ENCODE measurements around the gene SAPCD1.

The SAPCD1 gene

GRCh38 chr6:31723980-31724691 is 38.3 kb upstream of the SAPCD1 start:
- TF ChIP-seq BHLHE40 (IDR thresholded peaks at IDR 0.05; ENCODE audit: borderline replicate concordance) (no peak), ZNF384 (IDR thresholded peaks at IDR 0.05) (no peak), FOXK2 (IDR thresholded peaks at IDR 0.05) (no peak)
- ChIA-PET POLR2A (interaction anchor here (0.7 to 1.5 kb wide), 5 partner anchors 9 to 113 kb away, joined by 3 to 6 read pairs (median 5); partner anchors contain the start of genes ABHD16A and LY6G6D), CTCF (interaction anchor here (0.5 kb wide), 1 partner anchor 183 kb away, joined by 3 read pairs; no protein-coding TSS in a partner anchor)
- no peak for DNase-seq (ENCODE audit: extremely low spot score)

- ChIA-PET POLR2A (interaction anchor here (0.8 to 1.5 kb wide), 6 partner anchors 11 to 28 kb away, joined by 3 to 6 read pairs (median 3); partner anchors contain the start of genes ABHD16A, CLIC1 and MSH5), CTCF (no interaction called here)
- DNase-seq (ENCODE audit: extremely low spot score), result no peak
- TF ChIP-seq FOXA1 (IDR thresholded peaks at IDR 0.05), result no peak
- no peak for TF ChIP-seq HDGF (IDR thresholded peaks at IDR 0.05; ENCODE audit: borderline replicate concordance)
These were observed 36.7 kb upstream of the SAPCD1 start for GRCh38 chr6:31725502-31726350.

GRCh38 chr6:31727034-31727716 is 35.3 kb upstream of the SAPCD1 start:
- CTCF ChIA-PET, result no interaction called here
- TF ChIP-seq BHLHE40 (IDR thresholded peaks at IDR 0.05; ENCODE audit: borderline replicate concordance), result no peak
- TF ChIP-seq NFRKB (IDR thresholded peaks at IDR 0.05), result no peak
- no peak for TF ChIP-seq HDGF (IDR thresholded peaks at IDR 0.05; ENCODE audit: borderline replicate concordance)
- no peak for TF ChIP-seq LEF1 (IDR thresholded peaks at IDR 0.05; ENCODE audit: borderline replicate concordance)
- TF ChIP-seq FOXM1 (IDR thresholded peaks at IDR 0.05; ENCODE audit: borderline replicate concordance), result no peak
- TF ChIP-seq CTBP1 (IDR thresholded peaks at IDR 0.05; ENCODE audit: borderline replicate concordance), result no peak
- TF ChIP-seq SUZ12 (IDR thresholded peaks at IDR 0.05), result no peak
- no peak for TF ChIP-seq FOXA1 (IDR thresholded peaks at IDR 0.05)
- TF ChIP-seq FOXK2 (IDR thresholded peaks at IDR 0.05), result no peak
- TF ChIP-seq TARDBP (IDR thresholded peaks at IDR 0.05), result no peak
- no peak for TF ChIP-seq SP1 (IDR thresholded peaks at IDR 0.05)
- no peak for TF ChIP-seq ARNT (IDR thresholded peaks at IDR 0.05)
- no peak for TF ChIP-seq ZNF384 (IDR thresholded peaks at IDR 0.05)
- TF ChIP-seq ELF4 (IDR thresholded peaks at IDR 0.05), result no peak
- no peak for TF ChIP-seq PKNOX1 (IDR thresholded peaks at IDR 0.05)
- no peak for TF ChIP-seq L3MBTL2 (conservative IDR thresholded peaks at IDR 0.05)
- POLR2A ChIA-PET, result interaction anchor here (1.2 to 4.2 kb wide), 3 partner anchors 12 to 103 kb away, joined by 3 to 40 read pairs (median 4); partner anchors contain the start of gene MSH5
- DNase-seq (ENCODE audit: extremely low spot score), result no peak

GRCh38 chr6:31727717-31728671 is 34.5 kb upstream of the SAPCD1 start:
- ChIA-PET POLR2A (interaction anchor here (1.2 to 4.2 kb wide), 2 partner anchors 11 to 102 kb away, joined by 4 to 40 read pairs; partner anchors contain the start of gene MSH5), CTCF (no interaction called here)
- no peak for DNase-seq (ENCODE audit: extremely low spot score)
- TF ChIP-seq TARDBP (IDR thresholded peaks at IDR 0.05) (no peak), ZNF384 (IDR thresholded peaks at IDR 0.05) (no peak), L3MBTL2 (conservative IDR thresholded peaks at IDR 0.05) (no peak), FOXA1 (IDR thresholded peaks at IDR 0.05) (no peak), BHLHE40 (IDR thresholded peaks at IDR 0.05; ENCODE audit: borderline replicate concordance) (no peak), NFRKB (IDR thresholded peaks at IDR 0.05) (no peak), CTBP1 (IDR thresholded peaks at IDR 0.05; ENCODE audit: borderline replicate concordance) (no peak), FOXK2 (IDR thresholded peaks at IDR 0.05) (no peak), HDGF (IDR thresholded peaks at IDR 0.05; ENCODE audit: borderline replicate concordance) (no peak), SP1 (IDR thresholded peaks at IDR 0.05) (no peak), ARNT (IDR thresholded peaks at IDR 0.05) (no peak), FOXM1 (IDR thresholded peaks at IDR 0.05; ENCODE audit: borderline replicate concordance) (no peak), PKNOX1 (IDR thresholded peaks at IDR 0.05) (no peak), ELF4 (IDR thresholded peaks at IDR 0.05) (no peak), SUZ12 (IDR thresholded peaks at IDR 0.05) (no peak), LEF1 (IDR thresholded peaks at IDR 0.05; ENCODE audit: borderline replicate concordance) (no peak)

GRCh38 chr6:31728767-31729514 is 33.5 kb upstream of the SAPCD1 start, which contains the start of gene DDAH2:
TSS of gene DDAH2 (minus strand) at chr6:31729299. CDS start at chr6:31729161, 138 bp downstream.
- ChIA-PET CTCF (interaction anchor here (1.2 to 2.0 kb wide), 6 partner anchors 9 to 78 kb away, joined by 3 to 13 read pairs (median 9); partner anchors contain the start of genes LSM2, LY6G6D and MSH5), POLR2A (interaction anchor here (0.7 to 4.2 kb wide), 13 partner anchors 8 to 102 kb away, joined by 3 to 40 read pairs (median 5); partner anchors contain the start of genes ABHD16A, HSPA1A, HSPA1L and LSM2)
- no peak for DNase-seq (ENCODE audit: extremely low spot score)
- TF ChIP-seq L3MBTL2 (conservative IDR thresholded peaks at IDR 0.05) (no peak), HDGF (IDR thresholded peaks at IDR 0.05; ENCODE audit: borderline replicate concordance) (no peak), PKNOX1 (IDR thresholded peaks at IDR 0.05) (no peak), NFRKB (IDR thresholded peaks at IDR 0.05) (no peak), SP1 (IDR thresholded peaks at IDR 0.05) (no peak), ARNT (IDR thresholded peaks at IDR 0.05) (no peak), ZNF384 (IDR thresholded peaks at IDR 0.05) (no peak), FOXM1 (IDR thresholded peaks at IDR 0.05; ENCODE audit: borderline replicate concordance) (no peak), ELF4 (IDR thresholded peaks at IDR 0.05) (no peak), SUZ12 (IDR thresholded peaks at IDR 0.05) (no peak), TARDBP (IDR thresholded peaks at IDR 0.05) (no peak), BHLHE40 (IDR thresholded peaks at IDR 0.05; ENCODE audit: borderline replicate concordance) (no peak), FOXK2 (IDR thresholded peaks at IDR 0.05) (no peak), LEF1 (IDR thresholded peaks at IDR 0.05; ENCODE audit: borderline replicate concordance) (no peak), CTBP1 (IDR thresholded peaks at IDR 0.05; ENCODE audit: borderline replicate concordance) (no peak), FOXA1 (IDR thresholded peaks at IDR 0.05) (no peak)
